IMR-90 (cell line): ENCODE data around the gene FLACC1. TPM values are rescaled to one million over a fixed set of nuclear protein-coding genes. Genes with fewer than 3 reads are reported as not detected.

ENCODE experiments used
- ATAC-seq: fragments of 200-7000 bp; cut with Tn5 transposase; 2 replicates; pipeline ENCODE4 v1.9.1; 2020; ENCODE audit warnings: low read depth, mild to moderate bottlenecking, moderate library complexity
- BruUV-seq: library from RNA; stranded (reverse); fragments of 400-500 nt; replicated peaks from 2 replicates; lab custom pipeline; 2021; lab: Mats Ljungman, UMichigan
- CTCF ChIA-PET: fragments of 300-600 bp; formaldehyde crosslinking; extraction: SDS; loops from one replicate; lab custom pipeline; 2021; ENCODE audit warnings: antibody characterized with exemption; lab: Yijun Ruan, JAX
- POLR2A ChIA-PET: fragments of 300-600 bp; sonication (Branson Sonifier 250); formaldehyde crosslinking; loops from one replicate; lab custom pipeline; 2022; ENCODE audit warnings: antibody characterized with exemption; ENCODE audit not compliant: unreplicated experiment; lab: Charles Lee
- DNase-seq: peaks from one replicate; pipeline ENCODE4 v3.0.0; 2013
- H2AFZ ChIP-seq: replicated peaks from 2 replicates; pipeline ENCODE3; 2013; ENCODE audit warnings: low read length, mild to moderate bottlenecking; ENCODE audit not compliant: poor library complexity
- H2AK5ac ChIP-seq: 2 replicates; pipeline ENCODE4 v1.6.1; 2013; ENCODE audit warnings: low read depth, low read length, inconsistent platforms
- H2AK9ac ChIP-seq: replicated peaks from 2 replicates; pipeline ENCODE3; 2013; ENCODE audit warnings: mild to moderate bottlenecking, low read depth, low read length, moderate library complexity; ENCODE audit not compliant: poor library complexity
- H2BK120ac ChIP-seq: 2 replicates; pipeline ENCODE4 v1.6.1; 2013; ENCODE audit warnings: low read depth, low read length, inconsistent platforms
- H2BK15ac ChIP-seq: 3 replicates; pipeline ENCODE4 v1.6.1; 2013; ENCODE audit warnings: low read depth, low read length, inconsistent platforms
- H2BK20ac ChIP-seq: 2 replicates; pipeline ENCODE4 v1.6.1; 2013; ENCODE audit warnings: low read depth, mild to moderate bottlenecking, inconsistent platforms, low read length, moderate library complexity
- H2BK5ac ChIP-seq: 2 replicates; pipeline ENCODE4 v1.6.1; 2013; ENCODE audit warnings: mild to moderate bottlenecking, low read depth, low read length, inconsistent platforms; ENCODE audit not compliant: poor library complexity, severe bottlenecking
- H3K14ac ChIP-seq: replicated peaks from 2 replicates; pipeline ENCODE4 v1.6.1; 2013; ENCODE audit warnings: low read depth, low read length, inconsistent platforms
- H3K18ac ChIP-seq: 2 replicates; pipeline ENCODE4 v1.6.1; 2013; ENCODE audit warnings: low read depth, low read length, control low read depth
- H3K23ac ChIP-seq: 2 replicates; pipeline ENCODE4 v1.6.1; 2013; ENCODE audit warnings: low read depth, low read length, inconsistent platforms
- H3K27ac ChIP-seq: 2 replicates; pipeline ENCODE4 v1.5.1; 2013; ENCODE audit warnings: mild to moderate bottlenecking, control low read depth, low read length; ENCODE audit not compliant: insufficient read depth
- H3K27me3 ChIP-seq: 2 replicates; pipeline ENCODE4 v1.6.1; 2013; ENCODE audit warnings: low read length; ENCODE audit not compliant: control insufficient read depth, insufficient read depth
- H3K36me3 ChIP-seq: 2 replicates; pipeline ENCODE4 v1.6.1; 2013; ENCODE audit warnings: low read length, mixed read lengths; ENCODE audit not compliant: control insufficient read depth, insufficient read depth
- H3K4ac ChIP-seq: 2 replicates; pipeline ENCODE4 v1.6.1; 2013; ENCODE audit warnings: low read depth, low read length, inconsistent platforms
- H3K4me1 ChIP-seq: 2 replicates; pipeline ENCODE4 v1.6.1; 2013; ENCODE audit warnings: low read length, mixed read lengths; ENCODE audit not compliant: control insufficient read depth, insufficient read depth
- H3K4me2 ChIP-seq: 2 replicates; pipeline ENCODE4 v1.6.1; 2013; ENCODE audit warnings: low read depth, mild to moderate bottlenecking, control low read depth, low read length, moderate library complexity
- H3K4me3 ChIP-seq: 2 replicates; pipeline ENCODE4 v1.5.1; 2013; ENCODE audit warnings: low read depth, mild to moderate bottlenecking, control low read depth, low read length, moderate library complexity; ENCODE audit not compliant: insufficient read depth
- H3K56ac ChIP-seq: 2 replicates; pipeline ENCODE4 v1.6.1; 2013; ENCODE audit warnings: low read length, inconsistent platforms; ENCODE audit not compliant: insufficient read depth; ENCODE audit errors: extremely low read depth
- H3K79me1 ChIP-seq, 2 experiments: 2 replicates each; pipeline ENCODE4 v1.6.1; 2013; ENCODE audit warnings: low read length in 2 of 2, inconsistent platforms in 1 of 2, low read depth in 1 of 2
- H3K9ac ChIP-seq: 2 replicates; pipeline ENCODE4 v1.6.1; 2013; ENCODE audit warnings: low read depth, low read length, control low read depth
- H3K9me1 ChIP-seq: 2 replicates; pipeline ENCODE4 v1.6.1; 2013; ENCODE audit warnings: low read length, inconsistent platforms; ENCODE audit not compliant: insufficient read depth
- H3K9me3 ChIP-seq: 2 replicates; pipeline ENCODE4 v1.6.1; 2013; ENCODE audit warnings: low read length; ENCODE audit not compliant: control insufficient read depth, insufficient read depth
- H4K20me1 ChIP-seq: 2 replicates; pipeline ENCODE4 v1.6.1; 2013; ENCODE audit warnings: low read length, inconsistent platforms; ENCODE audit not compliant: insufficient read depth
- H4K5ac ChIP-seq: 2 replicates; pipeline ENCODE4 v1.6.1; 2013; ENCODE audit warnings: mild to moderate bottlenecking, low read depth, low read length, control low read depth
- H4K8ac ChIP-seq, 2 experiments: 2 replicates each; pipeline ENCODE4 v1.6.1; 2013; ENCODE audit warnings: low read depth in 2 of 2, low read length in 2 of 2, control low read depth in 1 of 2, inconsistent platforms in 1 of 2
- H4K91ac ChIP-seq: 2 replicates; pipeline ENCODE4 v1.6.1; 2013; ENCODE audit warnings: low read depth, low read length, inconsistent platforms; ENCODE audit not compliant: insufficient read depth
- CEBPB ChIP-seq: IDR thresholded peaks from 2 replicates; pipeline ENCODE4 v1.6.1; 2012; ENCODE audit warnings: low read depth, low read length, improper control_type of control experiment
- CHD1 ChIP-seq: IDR thresholded peaks from 2 replicates; pipeline ENCODE4 v1.6.1; 2012; ENCODE audit warnings: low read depth, low read length, improper control_type of control experiment
- CTCF ChIP-seq: conservative IDR thresholded peaks from 2 replicates; pipeline ENCODE4 v1.5.1; 2012; ENCODE audit warnings: mild to moderate bottlenecking, low read depth, low read length, improper control_type of control experiment
- ELK1 ChIP-seq: fragments of 150-350 bp; IDR thresholded peaks from 2 replicates; pipeline ENCODE4 v1.6.1; 2016; ENCODE audit warnings: low read depth, mild to moderate bottlenecking, low read length, moderate library complexity, borderline replicate concordance
- FOS ChIP-seq: fragments of 150-350 bp; IDR thresholded peaks from 2 replicates; pipeline ENCODE4 v1.6.1; 2016; ENCODE audit warnings: low read depth, low read length
- MXI1 ChIP-seq: IDR thresholded peaks from 2 replicates; pipeline ENCODE4 v1.6.1; 2012; ENCODE audit warnings: low read depth, mild to moderate bottlenecking, low read length, moderate library complexity, borderline replicate concordance
- NFE2L2 ChIP-seq: fragments of 150-350 bp; IDR thresholded peaks from 2 replicates; pipeline ENCODE4 v1.6.1; 2016; ENCODE audit warnings: low read depth, mild to moderate bottlenecking, low read length
- RCOR1 ChIP-seq: IDR thresholded peaks from 2 replicates; pipeline ENCODE4 v1.6.1; 2012; ENCODE audit warnings: mild to moderate bottlenecking, low read length, improper control_type of control experiment; ENCODE audit not compliant: insufficient replicate concordance
- SMC3 ChIP-seq: fragments of 150-350 bp; IDR thresholded peaks from 2 replicates; pipeline ENCODE4 v1.6.1; 2016; ENCODE audit warnings: low read depth, mild to moderate bottlenecking, antibody characterized with exemption, low read length, moderate library complexity
- USF2 ChIP-seq: fragments of 150-350 bp; IDR thresholded peaks from 2 replicates; pipeline ENCODE4 v1.6.1; 2017; ENCODE audit warnings: mild to moderate bottlenecking, antibody characterized with exemption, low read length, low read depth
- WGBS, 2 experiments: methylation state at CpG; one replicate each; pipeline versions ENCODE4 v1.1.5 to v1.1.7; 2013; ENCODE audit warnings: missing lambda C conversion rate in 2 of 2; ENCODE audit not compliant: insufficient read length in 1 of 2; ENCODE audit errors: extremely low coverage in 2 of 2; 5-methylcytosine and 5-hydroxymethylcytosine counted together
- dilution Hi-C: fragments of 300-500 bp; cut with HindIII; formaldehyde crosslinking; loops from one replicate; pipeline ENCODE4 v1.14.3; 2018; ENCODE audit warnings: low sequenced_read_pairs; ENCODE audit not compliant: unreplicated experiment
- in situ Hi-C: fragments of 300-500 bp; cut with MboI; formaldehyde crosslinking; loops from 3 replicates; pipeline ENCODE4 v1.14.3; 2019; ENCODE audit warnings: low sequenced_read_pairs, inconsistent platforms, mixed read lengths
- intact Hi-C: fragments of 100-400 bp; cut with micrococcal nuclease; formaldehyde crosslinking; loops from 2 replicates; pipeline ENCODE4 v1.10.0; 2022
- polyA plus RNA-seq, 3 experiments: library from polyadenylated mRNA; depleted of rRNA; stranded (reverse); fragments of >200 nt; gene quantifications; 2 replicates each; pipeline ENCODE4 v1.2.3, GENCODE V29; 2012; ENCODE audit warnings: low replicate concordance in 1 of 3
- total RNA-seq: library from RNA; depleted of rRNA; stranded (reverse); fragments of >200 nt; gene quantifications from 2 replicates; pipeline ENCODE4 v1.2.3, GENCODE V29; 2012

FLACC1 gene
- total and polyA plus RNA-seq, 2 of the 4 experiments (the other 2 are of a cell fraction), result 0.32 to 0.54 TPM

DNA sequence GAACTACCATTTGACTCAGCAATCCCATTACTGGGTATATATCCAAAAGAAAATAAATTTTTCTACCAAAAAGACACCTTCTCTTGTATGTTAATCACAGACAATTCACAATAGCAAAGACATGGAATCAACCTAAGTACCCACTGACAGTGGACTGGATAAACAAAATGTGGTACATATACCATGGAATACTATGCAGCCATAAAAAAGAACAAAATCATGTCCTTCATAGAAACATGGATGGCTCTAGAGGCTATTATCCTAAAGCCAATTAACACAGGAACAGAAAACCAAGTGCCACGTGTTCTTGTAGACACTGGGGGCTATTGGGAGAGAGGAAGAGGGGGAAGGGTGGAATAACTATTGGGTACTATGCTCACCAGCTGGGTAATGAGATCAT is 27.7 kb downstream of the FLACC1 start:
- Histone ChIP-seq H4K5ac (no peak overlapping the region), H2BK15ac (no peak overlapping the region), H3K27ac (no peak overlapping the region), H3K14ac (no peak overlapping the region), H3K4me1 (no peaks in the 10 kb centered on the region), H3K4me3 (no peak overlapping the region), H3K23ac (no peak overlapping the region), H3K27me3 (no peaks in the 10 kb centered on the region), H2AK9ac (no peak overlapping the region), H3K18ac (no peak overlapping the region), H3K36me3 (no peaks in the 10 kb centered on the region), H3K9me3 (no peaks in the 10 kb centered on the region), H2AK5ac (no peak overlapping the region), H2BK120ac (no peak overlapping the region), H3K4ac (no peak overlapping the region), H2BK20ac (no peak overlapping the region), H3K4me2 (no peak overlapping the region), H3K56ac (no peak overlapping the region), H2AFZ (no peak overlapping the region), H2BK5ac (no peak overlapping the region), H3K79me1 (no peaks in the 10 kb centered on the region), H4K20me1 (no peaks in the 10 kb centered on the region), H4K91ac (no peak overlapping the region), H3K9ac (no peak overlapping the region), H3K9me1 (no peaks in the 10 kb centered on the region), H4K8ac (no peak overlapping the region)
- DNase-seq, result no peak
- ChIA-PET CTCF (no interaction called here), POLR2A (no interaction called here)
- dilution Hi-C loops, result no loop called here
- TF ChIP-seq CHD1 (no peak), USF2 (no peak), FOS (no peak), CEBPB (no peak), SMC3 (no peak), NFE2L2 (no peak), CTCF (no peak), RCOR1 (no peak), ELK1 (no peak), MXI1 (no peak)
- in situ Hi-C loops, result no loop called here
- no peak for ATAC-seq
- no TSS peak for BruUV-seq
- WGBS, 2 experiments, result no CpG with 5 or more reads among the region's 1 CpG
- intact Hi-C loops, result no loop called here
